HCT116 (cell line): ENCODE measurements around the gene MINDY4. TPM values are rescaled to one million over a fixed set of nuclear protein-coding genes. Genes with fewer than 3 reads are reported as not detected.

Source experiments
- ATAC-seq: fragments of 200-7000 bp; cut with Tn5 transposase; 2 replicates; pipeline ENCODE4 v1.9.1; 2020; ENCODE audit warnings: mild to moderate bottlenecking, moderate library complexity
- BruUV-seq: library from RNA; stranded (reverse); fragments of 400-500 nt; replicated peaks from 2 replicates; lab custom pipeline; 2021; lab: Mats Ljungman, UMichigan
- CTCF ChIA-PET: fragments of 300-600 bp; sonication (Branson Sonifier 250); formaldehyde crosslinking; loops from one replicate; lab custom pipeline; 2021; ENCODE audit warnings: antibody characterized with exemption; lab: Charles Lee
- POLR2A ChIA-PET: fragments of 300-600, 350-600 bp; sonication (Branson Sonifier 250); formaldehyde crosslinking; loops from one replicate; lab custom pipeline; 2021; ENCODE audit warnings: antibody characterized with exemption; lab: Charles Lee
- RAD21 ChIA-PET, 2 experiments: fragments of 300-600 bp; sonication (Branson Sonifier 250); formaldehyde crosslinking; loops; one replicate each; lab custom pipeline; 2023; ENCODE audit warnings: low total read pairs in 2 of 2; ENCODE audit not compliant: uncharacterized antibody in 2 of 2, unreplicated experiment in 2 of 2, low non-redundant PET in 1 of 2; lab: Charles Lee
- DNase-seq: peaks from one replicate; pipeline ENCODE4 v3.0.0-alpha.2; 2010; ENCODE audit warnings: low read depth, low spot score
- H2AFZ ChIP-seq: fragments of 200-600 bp; shearing (Covaris generic), sonication (generic); 2 replicates; pipeline ENCODE4 v1.6.1; 2017; ENCODE audit warnings: low read depth, mixed run types, mixed read lengths, antibody characterized with exemption, low read length; ENCODE audit not compliant: poor library complexity, severe bottlenecking
- H3K27ac ChIP-seq: 2 replicates; pipeline ENCODE4 v1.5.1; 2012; ENCODE audit warnings: low read depth, low read length
- H3K27me3 ChIP-seq: fragments of 200-600 bp; sonication (generic); 2 replicates; pipeline ENCODE4 v1.6.1; 2016; ENCODE audit warnings: mixed run types, low read length, mixed read lengths; ENCODE audit not compliant: insufficient read depth
- H3K36me3 ChIP-seq, 2 experiments: fragments of 200-500 bp in 1 of 2; fragments of 200-600 bp in 1 of 2; sonication (Bioruptor generic) in 1 of 2; sonication (generic) in 1 of 2; 2 replicates each; pipeline versions ENCODE4 v1.5.1 to v1.6.1; 2014 to 2016; ENCODE audit warnings: low read length in 2 of 2, inconsistent platforms in 1 of 2, mixed read lengths in 1 of 2, mixed run types in 1 of 2; ENCODE audit not compliant: insufficient read depth in 2 of 2, control insufficient read depth in 1 of 2
- H3K4me1 ChIP-seq, 2 experiments: fragments of 200-600 bp in 1 of 2; sonication (generic) in 1 of 2; 2 replicates each; pipeline versions ENCODE4 v1.5.1 to v1.6.1; 2012 to 2017; ENCODE audit warnings: low read length in 2 of 2, inconsistent platforms in 1 of 2, mild to moderate bottlenecking in 1 of 2, mixed read lengths in 1 of 2, mixed run types in 1 of 2, moderate library complexity in 1 of 2; ENCODE audit not compliant: insufficient read depth in 2 of 2, control insufficient read depth in 1 of 2
- H3K4me2 ChIP-seq: fragments of 200-600 bp; sonication (generic); 2 replicates; pipeline ENCODE4 v1.6.1; 2017; ENCODE audit warnings: mixed run types, low read length, mixed read lengths
- H3K4me3 ChIP-seq, 2 experiments: fragments of 200-600 bp in 1 of 2; sonication (generic) in 1 of 2; replicated peaks in 1 of 2; 2 replicates each; pipeline ENCODE4 v1.5.1; 2011 to 2016; ENCODE audit warnings: low read length in 2 of 2, control low read depth in 1 of 2, low read depth in 1 of 2, mild to moderate bottlenecking in 1 of 2, mixed read lengths in 1 of 2, mixed run types in 1 of 2
- H3K79me2 ChIP-seq: fragments of 200-600 bp; sonication (generic); 2 replicates; pipeline ENCODE4 v1.6.1; 2017; ENCODE audit warnings: mild to moderate bottlenecking, mixed run types, low read length, moderate library complexity, mixed read lengths; ENCODE audit not compliant: insufficient read depth
- H3K9ac ChIP-seq: fragments of 200-600 bp; sonication (generic); 2 replicates; pipeline ENCODE4 v1.6.1; 2016; ENCODE audit warnings: low read length, mixed read lengths
- H3K9me2 ChIP-seq: fragments of 200-600 bp; sonication (generic), shearing (Covaris generic); 2 replicates; pipeline ENCODE4 v1.6.1; 2017; ENCODE audit warnings: mixed run types, mild to moderate bottlenecking, moderate library complexity; ENCODE audit not compliant: insufficient read depth
- H3K9me3 ChIP-seq, 2 experiments: fragments of 200-500 bp in 1 of 2; fragments of 200-600 bp in 1 of 2; sonication (Bioruptor generic) in 1 of 2; sonication (generic) in 1 of 2; 2 replicates each; pipeline ENCODE4 v1.6.1; 2014 to 2017; ENCODE audit warnings: low read length in 2 of 2, mixed read lengths in 2 of 2, inconsistent platforms in 1 of 2, low read depth in 1 of 2, mild to moderate bottlenecking in 1 of 2, mixed run types in 1 of 2, moderate library complexity in 1 of 2; ENCODE audit not compliant: control insufficient read depth in 1 of 2, insufficient read depth in 1 of 2
- H4K20me1 ChIP-seq: fragments of 200-600 bp; sonication (generic), shearing (Covaris generic); 2 replicates; pipeline ENCODE4 v1.6.1; 2017; ENCODE audit warnings: mixed run types, mild to moderate bottlenecking, moderate library complexity; ENCODE audit not compliant: insufficient read depth
- CBX3 ChIP-seq: IDR thresholded peaks from 2 replicates; pipeline ENCODE4 v1.6.1; 2012; ENCODE audit warnings: low read depth
- CEBPB ChIP-seq: IDR thresholded peaks from 2 replicates; pipeline ENCODE4 v1.6.1; 2012; ENCODE audit warnings: low read depth
- EZH2 ChIP-seq: fragments of 200-600 bp; sonication (generic); IDR thresholded peaks from 2 replicates; pipeline ENCODE4 v1.6.1; 2017; ENCODE audit warnings: antibody characterized with exemption, mixed run types
- EZH2phosphoT487 ChIP-seq: fragments of 200-600 bp; IDR thresholded peaks from 2 replicates; pipeline ENCODE4 v1.6.1; 2018; ENCODE audit warnings: antibody characterized with exemption, borderline replicate concordance
- JUND ChIP-seq: IDR thresholded peaks from 2 replicates; pipeline ENCODE4 v1.6.1; 2012
- POLR2A ChIP-seq: IDR thresholded peaks from 2 replicates; pipeline ENCODE4 v1.7.0; 2011; ENCODE audit warnings: borderline replicate concordance; ENCODE audit not compliant: insufficient read depth, insufficient read length; ENCODE audit errors: extremely low read depth
- POLR2AphosphoS5 ChIP-seq: IDR thresholded peaks from 2 replicates; pipeline ENCODE4 v1.6.1; 2011; ENCODE audit warnings: mild to moderate bottlenecking, low read depth, low read length, moderate library complexity
- SP1 ChIP-seq: IDR thresholded peaks from 2 replicates; pipeline ENCODE4 v1.6.1; 2012; ENCODE audit warnings: low read depth
- SRF ChIP-seq: IDR thresholded peaks from 2 replicates; pipeline ENCODE4 v1.6.1; 2012; ENCODE audit warnings: low read depth
- TCF7L2 ChIP-seq: IDR thresholded peaks from 2 replicates; pipeline ENCODE4 v1.7.0; 2011; ENCODE audit warnings: borderline replicate concordance, inconsistent platforms; ENCODE audit not compliant: insufficient read depth, insufficient read length; ENCODE audit errors: extremely low read depth
- YY1 ChIP-seq: IDR thresholded peaks from 2 replicates; pipeline ENCODE4 v1.6.1; 2011; ENCODE audit warnings: low read length, low read depth, moderate library complexity, mild to moderate bottlenecking; ENCODE audit not compliant: insufficient replicate concordance; ENCODE audit errors: extremely low read depth
- intact Hi-C: fragments of 100-400 bp; cut with micrococcal nuclease; formaldehyde crosslinking; loops from 2 replicates; pipeline ENCODE4 v1.10.0; 2022
- total RNA-seq: library from RNA; stranded (reverse); gene quantifications from one replicate; pipeline ENCODE4 v1.2.1, GENCODE V29; 2021; ENCODE audit not compliant: unreplicated experiment
- TF ChIP-seq, protein P1 (sequence below): IDR thresholded peaks from 2 replicates; pipeline ENCODE4 v1.6.1; 2012; ENCODE audit warnings: low read depth
- TF ChIP-seq, protein P2 (sequence below): IDR thresholded peaks from 2 replicates; pipeline ENCODE4 v1.6.1; 2012
- TF ChIP-seq, protein P3 (sequence below), 3 experiments: fragments of 200-600 bp in 1 of 3; sonication (generic) in 1 of 3; IDR thresholded peaks in 2 of 3; conservative IDR thresholded peaks in 1 of 3; 2 replicates each; pipeline ENCODE4 v1.5.1; 2012 to 2017; ENCODE audit warnings: low read depth in 2 of 3, low read length in 2 of 3, antibody characterized with exemption in 1 of 3, borderline replicate concordance in 1 of 3, control low read depth in 1 of 3, mild to moderate bottlenecking in 1 of 3, mixed read lengths in 1 of 3, mixed run types in 1 of 3, moderate library complexity in 1 of 3; ENCODE audit not compliant: insufficient read depth in 1 of 3
- TF ChIP-seq, protein P4 (sequence below): IDR thresholded peaks from 2 replicates; pipeline ENCODE4 v1.6.1; 2011; ENCODE audit warnings: mild to moderate bottlenecking, low read length, moderate library complexity; ENCODE audit not compliant: insufficient replicate concordance; ENCODE audit errors: extremely low read depth

Gene MINDY4
- total RNA-seq, 1 experiment from 2014 or later = 6.1 TPM

DNA sequence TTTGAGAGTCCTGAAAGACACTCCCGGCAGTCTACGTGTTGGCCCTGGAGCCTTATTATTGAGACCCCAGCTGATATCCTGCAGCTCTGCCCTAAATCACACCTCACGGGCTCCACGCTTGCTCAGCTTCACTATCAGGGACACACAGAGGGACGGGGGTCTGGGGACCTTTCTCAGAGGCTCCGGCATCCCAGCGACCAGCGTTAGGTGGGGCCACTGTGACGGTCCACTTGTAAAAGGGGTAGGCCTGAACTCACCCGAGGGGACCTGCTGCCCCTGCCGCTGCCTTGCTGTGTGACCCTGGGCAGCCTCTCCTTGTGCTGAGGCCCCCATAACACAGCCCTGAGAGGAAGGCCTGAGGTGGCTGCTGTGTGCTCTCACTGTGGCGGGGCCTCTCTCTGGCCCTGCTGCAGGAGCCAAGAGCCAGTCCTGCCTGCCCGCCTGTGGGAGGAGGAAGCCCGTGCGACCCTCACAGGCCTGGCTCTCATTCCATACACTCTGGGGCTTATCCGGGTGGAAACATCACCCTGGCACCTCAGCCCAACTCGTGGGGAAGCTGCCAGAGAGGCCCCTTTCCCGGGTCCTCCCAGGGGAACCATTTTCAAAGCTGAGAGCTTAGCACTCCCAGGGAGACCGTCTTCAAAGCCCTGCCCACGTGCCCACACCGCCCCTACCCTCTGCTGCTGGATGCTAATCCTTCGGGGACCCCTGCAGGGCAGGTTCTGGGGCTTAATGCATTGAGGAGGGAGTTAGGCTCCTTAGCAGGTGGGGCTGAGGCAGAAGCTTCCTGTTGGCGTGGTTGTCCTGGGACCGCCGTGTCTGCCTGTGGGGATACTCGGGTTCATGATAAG lies 162.1 kb downstream of the MINDY4 start:
- no peak overlapping the region for H2AFZ ChIP-seq
- ChIA-PET RAD21 (no interaction called here), POLR2A (no interaction called here), CTCF (no interaction called here)
- H3K79me2 ChIP-seq = no peaks in the 10 kb centered on the region
- no peaks in the 10 kb centered on the region for H3K9me3 ChIP-seq
- H3K4me1 ChIP-seq = peaks cover under 1 to 8% of the 10 kb centered on the region in 2 experiments; a peak in 2 of 4 replicates
- H3K4me3 ChIP-seq = no peak overlapping the region
- no peaks in the 10 kb centered on the region for H3K27me3 ChIP-seq
- intact Hi-C loops = no loop called here
- no peaks in the 10 kb centered on the region for H3K36me3 ChIP-seq
- H4K20me1 ChIP-seq = no peaks in the 10 kb centered on the region
- ATAC-seq (no peak), DNase-seq (no peak)
- no peak overlapping the region for H3K4me2 ChIP-seq
- no peak overlapping the region for H3K27ac ChIP-seq
- TF ChIP-seq CBX3 (no peak), TCF7L2 (no peak), YY1 (no peak), EZH2phosphoT487 (no peak), POLR2A (no peak), CEBPB (no peak), SRF (no peak), JUND (no peak), EZH2 (no peak), SP1 (no peak), POLR2AphosphoS5 (no peak)
- TF ChIP-seq, protein P1, sequence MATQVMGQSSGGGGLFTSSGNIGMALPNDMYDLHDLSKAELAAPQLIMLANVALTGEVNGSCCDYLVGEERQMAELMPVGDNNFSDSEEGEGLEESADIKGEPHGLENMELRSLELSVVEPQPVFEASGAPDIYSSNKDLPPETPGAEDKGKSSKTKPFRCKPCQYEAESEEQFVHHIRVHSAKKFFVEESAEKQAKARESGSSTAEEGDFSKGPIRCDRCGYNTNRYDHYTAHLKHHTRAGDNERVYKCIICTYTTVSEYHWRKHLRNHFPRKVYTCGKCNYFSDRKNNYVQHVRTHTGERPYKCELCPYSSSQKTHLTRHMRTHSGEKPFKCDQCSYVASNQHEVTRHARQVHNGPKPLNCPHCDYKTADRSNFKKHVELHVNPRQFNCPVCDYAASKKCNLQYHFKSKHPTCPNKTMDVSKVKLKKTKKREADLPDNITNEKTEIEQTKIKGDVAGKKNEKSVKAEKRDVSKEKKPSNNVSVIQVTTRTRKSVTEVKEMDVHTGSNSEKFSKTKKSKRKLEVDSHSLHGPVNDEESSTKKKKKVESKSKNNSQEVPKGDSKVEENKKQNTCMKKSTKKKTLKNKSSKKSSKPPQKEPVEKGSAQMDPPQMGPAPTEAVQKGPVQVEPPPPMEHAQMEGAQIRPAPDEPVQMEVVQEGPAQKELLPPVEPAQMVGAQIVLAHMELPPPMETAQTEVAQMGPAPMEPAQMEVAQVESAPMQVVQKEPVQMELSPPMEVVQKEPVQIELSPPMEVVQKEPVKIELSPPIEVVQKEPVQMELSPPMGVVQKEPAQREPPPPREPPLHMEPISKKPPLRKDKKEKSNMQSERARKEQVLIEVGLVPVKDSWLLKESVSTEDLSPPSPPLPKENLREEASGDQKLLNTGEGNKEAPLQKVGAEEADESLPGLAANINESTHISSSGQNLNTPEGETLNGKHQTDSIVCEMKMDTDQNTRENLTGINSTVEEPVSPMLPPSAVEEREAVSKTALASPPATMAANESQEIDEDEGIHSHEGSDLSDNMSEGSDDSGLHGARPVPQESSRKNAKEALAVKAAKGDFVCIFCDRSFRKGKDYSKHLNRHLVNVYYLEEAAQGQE = no peak
- TF ChIP-seq, protein P2, sequence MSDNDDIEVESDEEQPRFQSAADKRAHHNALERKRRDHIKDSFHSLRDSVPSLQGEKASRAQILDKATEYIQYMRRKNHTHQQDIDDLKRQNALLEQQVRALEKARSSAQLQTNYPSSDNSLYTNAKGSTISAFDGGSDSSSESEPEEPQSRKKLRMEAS = no peak
- TF ChIP-seq, protein P3, sequence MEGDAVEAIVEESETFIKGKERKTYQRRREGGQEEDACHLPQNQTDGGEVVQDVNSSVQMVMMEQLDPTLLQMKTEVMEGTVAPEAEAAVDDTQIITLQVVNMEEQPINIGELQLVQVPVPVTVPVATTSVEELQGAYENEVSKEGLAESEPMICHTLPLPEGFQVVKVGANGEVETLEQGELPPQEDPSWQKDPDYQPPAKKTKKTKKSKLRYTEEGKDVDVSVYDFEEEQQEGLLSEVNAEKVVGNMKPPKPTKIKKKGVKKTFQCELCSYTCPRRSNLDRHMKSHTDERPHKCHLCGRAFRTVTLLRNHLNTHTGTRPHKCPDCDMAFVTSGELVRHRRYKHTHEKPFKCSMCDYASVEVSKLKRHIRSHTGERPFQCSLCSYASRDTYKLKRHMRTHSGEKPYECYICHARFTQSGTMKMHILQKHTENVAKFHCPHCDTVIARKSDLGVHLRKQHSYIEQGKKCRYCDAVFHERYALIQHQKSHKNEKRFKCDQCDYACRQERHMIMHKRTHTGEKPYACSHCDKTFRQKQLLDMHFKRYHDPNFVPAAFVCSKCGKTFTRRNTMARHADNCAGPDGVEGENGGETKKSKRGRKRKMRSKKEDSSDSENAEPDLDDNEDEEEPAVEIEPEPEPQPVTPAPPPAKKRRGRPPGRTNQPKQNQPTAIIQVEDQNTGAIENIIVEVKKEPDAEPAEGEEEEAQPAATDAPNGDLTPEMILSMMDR (IDR thresholded peaks at IDR 0.05 in 2 of 3, conservative IDR thresholded peaks at IDR 0.05 in 1 of 3; ENCODE audit: borderline replicate concordance in 1 of 3, insufficient read depth in 1 of 3, low read depth in 2 of 3, low read length in 2 of 3) = no peak
- TF ChIP-seq, protein P4, sequence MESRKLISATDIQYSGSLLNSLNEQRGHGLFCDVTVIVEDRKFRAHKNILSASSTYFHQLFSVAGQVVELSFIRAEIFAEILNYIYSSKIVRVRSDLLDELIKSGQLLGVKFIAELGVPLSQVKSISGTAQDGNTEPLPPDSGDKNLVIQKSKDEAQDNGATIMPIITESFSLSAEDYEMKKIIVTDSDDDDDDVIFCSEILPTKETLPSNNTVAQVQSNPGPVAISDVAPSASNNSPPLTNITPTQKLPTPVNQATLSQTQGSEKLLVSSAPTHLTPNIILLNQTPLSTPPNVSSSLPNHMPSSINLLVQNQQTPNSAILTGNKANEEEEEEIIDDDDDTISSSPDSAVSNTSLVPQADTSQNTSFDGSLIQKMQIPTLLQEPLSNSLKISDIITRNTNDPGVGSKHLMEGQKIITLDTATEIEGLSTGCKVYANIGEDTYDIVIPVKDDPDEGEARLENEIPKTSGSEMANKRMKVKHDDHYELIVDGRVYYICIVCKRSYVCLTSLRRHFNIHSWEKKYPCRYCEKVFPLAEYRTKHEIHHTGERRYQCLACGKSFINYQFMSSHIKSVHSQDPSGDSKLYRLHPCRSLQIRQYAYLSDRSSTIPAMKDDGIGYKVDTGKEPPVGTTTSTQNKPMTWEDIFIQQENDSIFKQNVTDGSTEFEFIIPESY = no peak
- H3K9me2 ChIP-seq = no peaks in the 10 kb centered on the region
- H3K9ac ChIP-seq = no peak overlapping the region
- BruUV-seq = no TSS peak
